ELF-1 (cell line): ENCODE measurements around the gene EFCAB6.

Experiments
- DNase-seq: peaks from one replicate; pipeline ENCODE4 v3.0.0-alpha.2; 2016; ENCODE audit warnings: low read depth, low spot score

Gene EFCAB6

GRCh38 chr22:43637275-43638260 lies 174.5 kb downstream of the EFCAB6 start:
- DNase-seq: no peak

GRCh38 chr22:43636086-43636485 lies 176.0 kb downstream of the EFCAB6 start:
- DNase-seq: no peak

- DNase-seq: no peak
These were observed 177.0 kb downstream of the EFCAB6 start for GRCh38 chr22:43635101-43635500.

DNA sequence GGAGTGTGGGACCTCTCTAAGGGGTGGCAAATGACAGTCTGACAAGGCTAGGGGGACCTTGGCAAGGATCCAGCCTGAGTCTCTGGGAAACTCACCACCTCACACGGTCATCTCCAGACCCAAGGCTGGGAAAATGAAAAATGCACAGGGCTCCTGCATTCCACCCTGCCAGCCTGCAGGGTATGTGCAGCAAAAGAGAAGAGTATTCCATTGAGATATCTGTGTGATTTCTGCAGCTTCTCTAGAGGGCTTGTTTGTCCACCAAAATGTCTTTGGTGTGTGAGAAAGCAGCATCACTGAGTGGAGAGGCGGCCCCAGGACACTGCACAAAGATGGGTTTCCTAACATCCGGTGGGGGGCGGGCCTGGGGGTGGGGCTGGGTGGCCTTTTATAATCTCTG lies 177.8 kb downstream of the EFCAB6 start:
- DNase-seq: no peak

GRCh38 chr22:43633631-43634285 lies 178.3 kb downstream of the EFCAB6 start:
- no peak for DNase-seq

GRCh38 chr22:43631846-43632245 lies 180.3 kb downstream of the EFCAB6 start:
- DNase-seq: no peak

DNA sequence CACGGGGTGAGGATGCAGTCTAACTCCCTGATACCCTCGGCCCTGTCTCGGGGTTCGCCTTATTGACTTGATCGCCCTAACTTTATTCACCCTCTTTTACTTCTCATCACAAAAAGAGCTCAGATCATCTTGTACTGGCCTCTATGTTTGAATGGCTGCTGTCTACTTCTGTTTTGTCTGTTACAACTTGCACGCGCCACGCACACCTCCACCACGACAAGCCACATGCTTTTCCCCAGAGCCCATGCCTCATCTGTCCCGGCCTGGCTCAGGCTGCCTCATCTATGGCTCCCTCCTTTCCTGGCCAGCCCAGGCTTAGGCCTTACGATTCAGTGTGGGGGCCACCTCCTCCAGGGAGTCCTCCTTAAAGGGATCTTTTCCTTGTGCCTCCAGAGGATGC lies 180.9 kb downstream of the EFCAB6 start:
- no peak for DNase-seq

GRCh38 chr22:43630451-43630850 lies 181.7 kb downstream of the EFCAB6 start:
- no peak for DNase-seq

GRCh38 chr22:43628250-43628649 lies 183.9 kb downstream of the EFCAB6 start:
- no peak for DNase-seq

GRCh38 chr22:43627485-43628213 lies 184.5 kb downstream of the EFCAB6 start:
- peak; percentile 60 for DNase-seq

DNA sequence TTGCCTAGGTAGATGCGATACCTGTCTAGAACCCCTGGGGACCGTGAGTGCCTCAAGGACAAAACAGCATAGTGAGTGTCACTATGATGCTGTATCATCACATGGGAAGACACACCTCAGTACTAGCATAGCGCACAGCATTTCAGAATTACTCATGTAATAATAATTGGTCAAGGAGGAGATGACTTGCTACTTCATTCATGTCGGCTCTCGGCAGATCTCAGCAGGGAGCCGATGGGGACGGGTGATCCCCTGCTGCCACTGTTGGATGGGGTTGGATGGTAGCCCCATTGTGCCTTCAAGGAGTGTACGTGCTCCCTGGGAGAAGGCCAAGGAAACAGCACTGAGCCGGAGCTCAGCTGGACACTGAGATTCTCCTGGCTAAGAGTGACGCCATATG lies 186.9 kb downstream of the EFCAB6 start:
- no peak for DNase-seq

GRCh38 chr22:43624144-43624998 lies 187.7 kb downstream of the EFCAB6 start:
- no peak for DNase-seq

DNA sequence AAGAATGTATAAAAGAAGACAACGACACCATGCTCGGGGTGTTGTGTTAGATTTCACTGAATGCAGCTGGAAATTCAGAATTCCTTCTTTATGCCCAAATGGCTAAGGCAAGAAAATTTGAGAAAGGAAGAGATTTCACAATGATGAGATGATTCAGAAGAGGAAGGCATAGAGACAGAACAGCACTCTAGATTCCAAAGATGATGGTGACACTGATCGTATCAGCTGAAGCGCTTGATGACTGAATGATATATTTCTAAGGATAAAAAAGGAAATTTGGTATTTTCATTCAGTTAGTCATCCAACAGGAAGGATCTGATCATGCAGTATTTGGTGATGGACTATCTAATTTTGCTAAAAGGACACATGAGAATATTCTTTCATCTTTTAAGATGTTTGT lies 189.2 kb downstream of the EFCAB6 start:
- no peak for DNase-seq

GRCh38 chr22:43620197-43620596 lies 191.9 kb downstream of the EFCAB6 start:
- no peak for DNase-seq

DNA sequence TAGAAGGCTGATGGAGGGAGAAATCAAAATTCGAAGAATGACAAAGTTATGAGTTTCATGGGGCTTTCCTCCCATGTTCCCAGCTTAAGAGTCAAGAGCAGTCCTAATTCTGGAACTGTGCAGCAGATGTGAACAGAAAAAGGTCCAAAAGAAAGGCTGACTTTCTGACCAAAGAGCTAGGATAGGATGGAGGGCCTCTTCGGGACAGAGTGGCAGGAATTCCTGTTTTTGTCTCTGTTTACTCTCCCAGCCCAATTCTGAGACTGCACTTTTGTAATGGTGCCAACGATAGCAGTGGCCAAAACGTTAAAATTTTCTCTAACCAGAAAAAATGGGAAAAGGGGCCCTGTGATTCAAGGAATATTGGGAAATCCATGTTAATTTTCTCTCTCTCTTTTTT lies 193.6 kb downstream of the EFCAB6 start:
- no peak for DNase-seq

DNA sequence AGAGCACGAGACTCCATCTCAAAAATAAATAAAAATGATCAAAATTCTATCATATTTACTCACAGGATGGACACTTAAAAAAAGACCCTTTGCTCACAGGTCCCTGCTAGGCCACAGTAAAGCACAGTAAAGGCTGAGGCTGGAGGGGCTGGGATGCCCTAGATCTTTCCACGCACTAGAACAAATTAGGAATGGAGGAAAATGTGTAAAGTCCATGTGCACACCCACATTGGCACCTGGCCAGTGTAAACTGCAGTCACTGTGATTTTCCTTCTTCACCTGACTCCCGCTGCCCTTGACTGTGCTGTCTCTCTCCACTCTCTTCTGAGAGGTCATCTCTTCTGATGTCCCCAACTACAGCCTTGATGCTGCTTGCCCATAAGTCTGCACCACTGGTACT lies 195.5 kb downstream of the EFCAB6 start:
- DNase-seq: no peak

GRCh38 chr22:43600265-43600664 lies 211.8 kb downstream of the EFCAB6 start:
- DNase-seq: no peak

DNA sequence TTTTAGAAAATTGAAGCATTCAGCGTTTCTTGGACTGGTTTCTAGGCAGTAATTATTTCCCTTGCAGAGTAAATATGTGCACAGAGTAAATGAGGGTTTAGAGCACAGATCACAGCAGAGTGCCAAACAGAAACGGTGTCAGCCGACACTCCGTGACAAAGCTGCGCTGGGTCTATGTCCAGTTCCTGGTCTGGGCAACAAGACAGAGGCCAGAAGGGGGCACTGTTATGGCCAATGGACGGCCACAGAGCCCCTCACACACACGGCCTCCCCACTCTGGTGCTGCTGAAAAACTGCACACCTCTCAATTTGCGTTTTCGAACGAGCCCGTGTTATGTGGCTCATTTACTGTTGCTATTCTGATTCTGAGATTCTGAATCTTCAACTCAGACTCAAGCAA lies 219.6 kb downstream of the EFCAB6 start:
- DNase-seq: peak; percentile 56

- no peak for DNase-seq
These were observed 220.7 kb downstream of the EFCAB6 start for GRCh38 chr22:43591380-43591779.

- no peak for DNase-seq
These were observed 224.5 kb downstream of the EFCAB6 start for GRCh38 chr22:43587574-43587973.

DNA sequence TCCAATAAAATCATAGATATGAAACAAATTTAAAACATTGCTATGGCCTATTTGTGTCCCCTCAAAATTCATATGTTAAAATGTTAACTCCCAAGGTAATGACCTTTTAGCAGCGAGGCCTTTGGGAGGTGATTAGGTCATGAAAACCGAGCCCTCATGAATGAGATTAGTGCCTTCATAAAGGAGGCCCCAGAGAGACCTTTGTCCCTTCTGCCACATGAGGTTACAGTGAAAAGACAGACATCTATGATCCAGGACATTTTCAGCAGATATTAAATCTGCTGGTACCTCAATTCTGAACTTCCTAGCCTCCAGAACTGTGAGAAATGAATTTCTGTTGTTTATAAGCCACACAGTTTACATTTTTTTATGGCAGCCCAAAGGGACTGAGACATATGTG lies 228.6 kb downstream of the EFCAB6 start:
- DNase-seq: no peak
